HG02759 (cell line): ENCODE measurements around the gene KDF1.

Experiments used
- ATAC-seq: cut with Tn5 transposase; IDR thresholded peaks from one replicate; pipeline ENCODE4 v1.9.1; 2021; ENCODE audit warnings: mild to moderate bottlenecking, moderate library complexity; ENCODE audit not compliant: unreplicated experiment

Gene KDF1

GRCh38 chr1:26921540-26922430 lies 38.5 kb downstream of the KDF1 start, which contains the start of gene NUDC:
TSS of gene NUDC (plus strand) at chr1:26921743. CDS start at chr1:26921849, 106 bp downstream.
- peak; percentile 96 for ATAC-seq

DNA sequence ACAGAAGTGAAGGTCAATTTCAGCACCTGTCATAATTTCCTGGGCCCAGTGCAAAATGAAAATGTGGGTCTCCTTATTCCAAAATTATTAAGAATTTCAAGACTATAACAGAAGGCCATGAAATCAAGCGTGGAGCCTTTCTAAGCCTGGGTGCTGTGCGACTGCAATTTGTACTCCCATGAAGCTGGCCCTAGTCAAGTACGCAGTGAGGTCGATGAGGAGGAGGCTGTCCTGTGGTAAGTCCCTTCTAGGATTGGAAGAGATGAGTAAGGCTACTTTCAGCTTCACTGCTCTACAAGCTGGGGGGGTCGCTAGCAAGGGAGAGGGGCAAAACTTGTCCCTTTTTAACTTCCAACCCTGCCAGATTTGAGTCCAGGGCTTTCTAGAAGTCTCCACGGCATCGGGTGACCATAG lies 39.1 kb downstream of the KDF1 start:
- ATAC-seq = peak; percentile 17

DNA sequence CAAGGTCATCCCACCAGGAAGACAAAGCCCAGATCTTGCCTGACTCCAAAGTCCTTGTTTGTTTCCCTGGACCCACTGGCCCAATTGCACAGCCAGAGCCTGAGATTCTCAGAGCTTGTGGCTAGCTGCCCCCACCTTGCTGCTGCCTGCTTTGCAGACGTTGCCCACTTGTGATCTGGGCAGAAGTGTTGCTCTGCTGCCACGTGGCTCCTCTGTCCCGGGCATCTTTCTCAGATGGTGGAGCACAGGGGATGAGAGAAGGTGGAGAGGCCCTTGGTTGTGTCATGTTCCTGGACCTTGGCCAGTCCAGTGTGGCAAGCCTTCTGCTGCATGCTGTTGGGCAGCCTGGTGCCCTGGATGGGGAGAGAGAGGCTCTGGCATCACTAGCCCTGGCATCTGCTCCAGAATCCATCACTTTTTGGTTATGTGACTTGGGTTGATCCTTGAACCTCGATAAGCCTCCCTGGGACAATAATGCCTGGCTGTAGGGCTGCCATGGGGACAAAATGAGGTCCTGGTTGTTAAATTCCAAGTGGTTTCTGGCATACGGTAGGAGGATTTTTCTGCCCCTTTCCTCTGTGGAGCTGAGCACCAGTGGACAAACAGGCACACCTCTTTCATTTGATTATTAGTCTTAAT lies 44.9 kb downstream of the KDF1 start:
- ATAC-seq = no peak

DNA sequence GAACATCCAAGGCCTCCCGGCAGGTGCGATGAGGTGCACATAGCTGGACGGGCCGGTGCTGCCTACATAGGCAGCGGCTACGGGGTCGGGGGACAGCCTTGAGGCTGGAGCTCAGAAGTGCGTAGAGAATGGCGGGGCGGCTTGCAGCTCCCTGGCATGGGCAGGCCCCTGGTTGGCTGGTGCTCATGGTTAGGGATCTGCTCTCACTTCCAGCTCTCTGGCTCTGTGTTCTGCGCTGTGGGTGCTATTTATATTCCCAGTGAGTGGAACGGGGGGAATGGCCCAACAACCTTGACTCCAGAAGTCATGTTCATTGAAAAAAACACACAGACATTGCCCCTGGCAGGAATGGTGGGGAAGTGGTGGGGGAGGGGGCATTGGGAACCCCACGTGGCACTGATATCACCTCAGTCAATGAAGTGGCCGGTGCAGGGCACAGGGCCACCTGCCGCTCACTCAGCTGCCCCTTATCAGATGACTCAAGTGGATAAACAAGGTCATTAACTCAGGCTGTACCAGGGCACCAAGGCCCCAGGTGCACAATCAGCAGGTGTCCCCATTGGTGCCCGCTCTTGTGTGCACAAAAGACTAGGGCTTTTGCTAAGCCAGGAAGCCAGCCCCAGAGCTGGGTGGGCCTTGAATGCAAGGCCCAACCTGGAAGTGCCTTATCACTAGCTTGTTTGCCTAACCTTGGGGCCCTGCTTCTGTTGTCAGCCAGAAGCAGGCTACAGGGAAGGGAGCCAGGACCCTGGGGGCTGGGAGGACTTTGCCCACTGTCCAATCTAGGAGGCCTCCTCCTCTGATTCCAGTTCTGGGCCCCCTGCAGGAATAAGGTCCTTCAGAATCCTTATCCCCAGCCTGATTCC lies 46.3 kb downstream of the KDF1 start, which contains the start of gene NR0B2:
NR0B2 (minus strand) TSS at position 222 of the 866 bp plus-strand sequence; CDS start at position 187, 35 bp downstream.
- ATAC-seq = no peak

DNA sequence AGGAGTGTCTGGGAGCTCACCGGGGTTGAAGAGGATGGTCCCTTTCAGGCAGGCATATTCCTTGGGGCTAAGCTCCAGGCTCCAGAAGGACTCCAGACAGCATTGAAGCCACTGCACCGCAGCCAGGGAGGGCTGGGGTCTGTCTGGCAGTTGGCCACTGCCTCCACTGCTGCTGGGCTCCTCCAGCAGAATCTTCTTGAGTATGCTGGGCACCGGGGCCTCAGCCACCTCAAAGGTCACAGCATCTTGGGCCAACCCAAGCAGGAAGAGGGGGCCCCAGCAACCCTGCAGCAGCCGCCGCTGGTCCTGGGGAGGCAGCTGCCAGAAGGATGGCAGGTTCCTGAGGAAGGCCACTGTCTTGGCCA lies 46.9 kb downstream of the KDF1 start:
- ATAC-seq = no peak

GRCh38 chr1:26912147-26912490 lies 48.1 kb downstream of the KDF1 start:
- no peak for ATAC-seq

- ATAC-seq = no peak
Observed at GRCh38 chr1:26911399-26912146, 48.7 kb downstream of the KDF1 start.

DNA sequence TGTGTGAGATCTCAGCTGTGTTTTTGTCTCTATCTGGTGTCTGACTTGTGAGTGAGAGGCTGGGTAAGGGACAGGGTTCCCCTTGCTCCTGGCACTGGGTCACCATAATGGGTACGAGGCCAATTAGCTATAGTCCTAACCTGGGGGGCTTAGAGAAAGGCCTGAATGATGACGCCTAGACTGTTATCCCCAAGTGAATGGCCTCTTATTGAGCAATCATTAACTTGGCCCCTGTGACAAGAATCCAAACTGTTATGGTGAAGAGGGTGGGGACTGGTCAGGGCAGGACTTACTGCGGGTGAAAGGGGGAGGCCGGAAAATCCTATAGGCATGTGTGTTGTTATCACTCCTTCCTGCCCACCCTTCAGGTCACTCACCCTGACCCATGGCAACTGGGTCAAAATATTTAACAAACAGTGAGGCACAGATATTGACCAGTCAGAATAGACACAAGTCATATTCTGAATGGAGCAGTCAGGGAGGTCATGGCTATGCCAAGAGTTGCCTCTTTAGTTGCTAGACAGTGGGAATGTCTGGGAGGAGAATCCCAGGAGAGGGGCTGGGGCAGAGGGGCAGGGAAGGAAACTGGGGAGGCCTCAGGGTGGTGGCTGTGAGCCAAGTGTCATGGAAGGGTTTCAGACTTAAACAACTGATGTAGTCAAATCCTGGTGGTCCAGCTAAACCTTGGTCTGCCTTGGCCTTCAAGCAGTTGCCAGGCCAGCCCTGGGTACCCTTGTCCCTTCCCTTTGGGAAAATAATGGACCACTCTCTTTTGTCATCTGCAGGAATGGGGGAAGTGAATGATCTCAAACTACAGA lies 49.7 kb downstream of the KDF1 start:
- ATAC-seq = no peak

- ATAC-seq = no peak
Observed at GRCh38 chr1:26909951-26910342, 50.3 kb downstream of the KDF1 start.

GRCh38 chr1:26907071-26907917 lies 53.0 kb downstream of the KDF1 start:
- no peak for ATAC-seq

GRCh38 chr1:26900815-26901511 lies 59.3 kb downstream of the KDF1 start:
- no peak for ATAC-seq

- ATAC-seq = peak; percentile 71
Observed at GRCh38 chr1:26900001-26900814, 60.1 kb downstream of the KDF1 start, which contains the start of gene GPATCH3. TSS of gene GPATCH3 (minus strand) at chr1:26900467. CDS start at chr1:26900442, 25 bp downstream.
